HG03064 (cell line): ENCODE measurements around the gene MMAB.
"Not testable (repeated sequence)": the region's sequence is repeated elsewhere in the genome, so short reads cannot be mapped to it uniquely, and the experiment has no call there.

ENCODE experiments used
- ATAC-seq: cut with Tn5 transposase; IDR thresholded peaks from one replicate; pipeline ENCODE4 v1.9.1; 2021; ENCODE audit warnings: low read depth; ENCODE audit not compliant: unreplicated experiment

Gene MMAB

GRCh38 chr12:109604132-109604585, 30.9 kb upstream of the MMAB start:
- no peak for ATAC-seq

GRCh38 chr12:109602132-109602531, 28.8 kb upstream of the MMAB start:
- ATAC-seq = not testable (repeated sequence)

- ATAC-seq = no peak
Measured at GRCh38 chr12:109601557-109601956, 28.3 kb upstream of the MMAB start.

GRCh38 chr12:109600995-109601394, 27.7 kb upstream of the MMAB start:
- ATAC-seq = no peak

DNA sequence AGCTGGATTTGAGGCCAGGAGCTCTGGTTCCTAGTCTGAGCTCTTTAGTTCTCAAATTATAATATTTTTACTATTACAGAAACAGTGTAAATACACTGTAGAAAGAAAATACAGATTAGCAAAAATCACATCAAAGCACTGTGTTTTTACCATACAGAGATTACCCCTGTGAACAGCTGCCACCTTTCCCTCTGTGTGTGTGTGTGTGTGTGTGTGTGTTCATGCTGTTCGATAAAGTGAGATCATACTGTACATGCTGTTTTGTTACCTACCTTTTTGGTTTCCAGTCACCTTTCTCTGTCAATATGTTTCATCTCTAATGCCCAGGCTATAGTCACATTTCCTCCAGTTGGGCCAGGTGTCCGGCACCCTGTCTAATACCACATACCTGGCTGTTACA, 27.2 kb upstream of the MMAB start:
- no peak for ATAC-seq

- no peak for ATAC-seq
Measured at GRCh38 chr12:109599087-109599486, 25.8 kb upstream of the MMAB start.

- ATAC-seq = no peak
Measured at GRCh38 chr12:109598428-109598854, 25.1 kb upstream of the MMAB start.

DNA sequence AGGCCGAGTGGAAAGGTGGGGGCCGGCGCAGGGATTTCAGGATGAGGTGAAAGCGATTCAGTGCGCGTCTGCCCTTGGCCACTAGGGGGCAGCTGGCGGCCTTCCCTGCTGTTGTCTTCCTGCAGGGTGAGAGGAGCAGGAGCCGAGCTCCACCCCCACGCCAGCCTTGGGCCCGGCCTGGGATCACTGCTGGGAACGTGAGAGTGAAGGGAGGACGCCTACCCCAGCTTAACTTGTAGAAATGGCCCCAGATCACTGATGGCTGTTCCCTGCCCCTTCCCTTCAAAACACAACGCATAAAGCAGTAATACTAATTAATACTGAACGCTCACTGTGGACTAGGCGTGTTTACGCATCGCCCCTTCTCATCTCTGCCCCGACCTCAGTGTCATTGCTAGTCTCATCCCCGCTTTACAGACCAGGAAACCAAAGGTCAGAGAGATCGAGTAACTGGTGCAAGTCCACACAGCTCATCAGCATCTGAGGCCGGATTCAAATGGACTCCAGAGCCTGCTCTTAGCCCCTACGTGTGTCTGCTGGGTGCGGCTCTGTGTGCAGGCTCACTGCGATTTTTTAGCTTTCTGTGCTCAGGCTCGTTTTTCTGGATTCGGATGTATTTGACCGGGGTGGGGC, 24.6 kb upstream of the MMAB start:
- no peak for ATAC-seq

DNA sequence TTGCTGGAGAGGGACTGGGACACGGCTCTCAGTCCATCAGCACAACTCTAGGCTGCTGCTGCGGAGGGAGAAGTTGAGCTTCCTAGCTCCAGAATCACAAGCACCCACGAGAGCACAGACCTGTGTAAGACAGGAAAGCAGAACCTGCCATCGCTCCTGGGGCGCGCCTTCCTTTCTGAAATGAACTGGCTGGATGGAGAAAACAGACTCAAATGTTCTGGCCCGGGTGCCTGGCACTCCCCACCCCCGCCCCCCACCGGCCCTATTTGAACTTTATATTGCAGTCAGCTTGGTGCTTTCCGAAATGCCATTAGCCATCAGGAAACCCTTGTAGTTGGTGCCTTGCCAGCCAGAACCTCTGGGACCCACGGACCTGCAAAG, 24.1 kb upstream of the MMAB start:
- no peak for ATAC-seq

DNA sequence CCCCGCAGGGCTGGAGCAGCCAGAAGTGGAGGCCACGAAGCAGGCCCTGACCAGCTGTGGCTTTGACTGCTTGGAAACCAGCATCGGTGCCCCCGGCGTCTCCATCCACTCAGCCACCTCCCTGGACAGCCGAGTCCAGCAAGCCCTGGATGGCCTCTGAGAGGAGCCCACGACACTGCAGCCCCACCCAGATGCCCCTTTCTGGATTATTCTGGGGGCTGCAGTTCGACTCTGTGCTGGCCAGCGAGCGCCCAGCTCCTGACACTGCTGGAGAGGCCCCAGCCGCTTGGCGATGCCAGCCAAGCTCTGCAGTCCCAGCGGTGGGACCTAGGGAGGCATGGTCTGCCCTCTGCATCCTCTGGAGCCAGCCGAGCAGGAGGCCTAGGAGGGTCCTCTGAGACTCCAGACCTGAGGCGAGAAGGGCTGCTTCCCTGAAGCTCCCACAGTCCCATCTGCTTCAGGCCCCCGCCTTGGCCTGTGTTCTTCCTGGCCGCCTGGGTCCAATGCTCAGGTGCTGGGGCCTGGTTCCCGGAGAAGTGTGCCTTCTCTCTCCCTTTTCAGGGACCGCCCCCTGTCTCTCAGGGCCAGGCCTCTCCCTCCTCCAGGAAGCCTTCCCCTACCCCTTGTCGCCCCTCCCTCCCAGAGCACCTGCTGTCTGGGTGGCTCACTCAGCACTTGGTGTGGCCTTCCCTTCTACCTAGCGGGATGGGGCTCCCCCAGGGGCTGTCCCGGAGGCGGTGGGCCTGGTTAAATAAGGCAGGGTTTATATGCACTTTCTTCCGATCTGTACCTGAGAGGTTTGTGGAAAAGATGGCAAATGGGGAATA, 23.3 kb upstream of the MMAB start:
- ATAC-seq = no peak

DNA sequence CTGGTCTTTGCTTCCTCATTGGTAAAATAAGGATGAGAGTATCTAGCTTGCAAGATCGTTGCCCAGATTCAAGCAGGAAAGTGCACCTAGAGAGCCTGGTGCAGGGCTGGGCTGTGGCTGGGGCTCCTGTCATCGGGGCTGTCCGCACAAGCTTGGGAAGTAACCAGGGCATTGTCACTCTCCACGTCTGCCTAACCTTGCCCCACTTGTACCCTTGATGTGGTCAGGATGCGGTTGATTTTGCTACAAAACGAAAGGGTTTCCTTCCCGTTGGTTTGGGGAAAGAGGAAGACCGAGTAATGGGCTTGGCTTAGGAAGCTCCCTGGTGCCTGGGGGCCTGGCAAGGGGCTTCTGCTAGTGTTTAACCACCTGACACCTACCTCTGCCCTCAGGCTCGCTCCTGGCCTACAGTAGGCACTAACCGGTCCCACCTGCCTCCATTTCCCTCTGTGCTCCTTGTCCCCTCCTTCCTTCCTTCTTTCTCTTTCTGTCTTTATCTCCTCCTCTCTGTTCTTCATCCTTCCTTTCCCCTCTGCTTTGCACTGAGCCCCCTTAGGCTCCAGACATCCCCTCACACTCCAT, 22.1 kb upstream of the MMAB start:
- ATAC-seq = no peak

GRCh38 chr12:109594556-109595317, 21.4 kb upstream of the MMAB start:
- no peak for ATAC-seq

DNA sequence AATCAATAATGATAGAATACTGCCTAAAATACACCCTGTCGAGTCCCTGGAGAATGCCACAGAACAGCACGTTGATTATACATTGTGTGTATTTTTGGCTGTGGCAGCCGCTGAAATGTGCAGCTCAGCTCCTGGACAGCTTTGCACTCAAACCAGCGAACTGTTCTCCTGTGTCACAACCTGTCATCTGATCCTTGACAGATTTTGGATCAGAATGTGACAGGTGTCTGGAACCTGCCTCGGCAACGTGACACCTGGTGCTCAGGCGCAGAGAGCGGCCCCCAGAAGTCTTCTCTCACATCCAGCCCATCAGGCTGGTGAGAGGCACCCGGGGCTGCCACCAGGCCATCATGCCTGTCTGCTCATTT, 19.6 kb upstream of the MMAB start:
- no peak for ATAC-seq

- ATAC-seq = no peak
Measured at GRCh38 chr12:109592195-109592904, 19.0 kb upstream of the MMAB start.

DNA sequence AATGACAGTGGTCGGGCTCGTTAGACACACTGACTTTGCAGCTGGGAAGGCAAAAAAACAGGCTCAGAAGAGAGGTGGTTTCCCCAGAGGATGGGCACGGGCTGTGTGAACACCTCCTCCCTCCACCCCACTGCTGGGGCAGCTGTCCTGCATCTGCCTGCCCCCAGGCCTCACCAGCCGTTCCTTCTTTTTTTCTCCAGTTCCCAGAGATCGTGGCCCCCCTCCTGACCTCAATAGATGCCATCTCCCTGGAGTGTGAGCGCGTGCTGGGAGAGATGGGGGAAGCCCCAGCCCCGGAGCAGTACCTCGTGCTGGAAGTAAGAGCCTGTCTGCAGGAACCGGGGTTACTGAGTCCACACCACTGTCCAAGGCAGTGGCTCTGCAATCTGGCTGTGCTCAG, 17.7 kb upstream of the MMAB start:
- no peak for ATAC-seq

- no peak for ATAC-seq
Measured at GRCh38 chr12:109590566-109590965, 17.3 kb upstream of the MMAB start.

DNA sequence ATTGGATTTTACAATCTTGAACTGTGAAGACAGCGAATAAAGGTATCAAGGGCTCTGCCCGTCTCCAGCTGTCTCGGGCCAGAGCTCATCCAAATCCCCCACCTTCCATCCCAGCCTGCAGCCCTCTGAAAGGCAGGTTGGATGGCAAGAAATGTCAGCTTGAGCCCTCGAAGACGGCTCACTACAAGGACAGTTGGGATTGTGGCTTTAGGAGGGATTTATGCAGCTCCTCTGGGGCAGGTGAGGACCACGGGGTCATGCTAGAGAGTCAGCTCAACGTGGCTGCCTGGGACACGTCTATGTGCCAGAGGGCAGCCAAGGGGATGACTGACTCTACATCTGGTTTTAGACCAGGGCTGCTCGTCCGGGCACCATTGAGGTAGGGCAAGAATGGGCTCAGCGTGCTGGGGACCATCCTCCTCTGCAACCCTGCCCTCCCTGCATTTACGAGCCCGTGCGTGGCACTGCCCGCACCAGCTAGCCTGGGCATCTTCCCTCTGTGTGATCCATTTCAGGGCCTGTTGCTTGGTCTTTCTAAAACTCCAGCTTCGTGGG, 16.5 kb upstream of the MMAB start:
- ATAC-seq = no peak

DNA sequence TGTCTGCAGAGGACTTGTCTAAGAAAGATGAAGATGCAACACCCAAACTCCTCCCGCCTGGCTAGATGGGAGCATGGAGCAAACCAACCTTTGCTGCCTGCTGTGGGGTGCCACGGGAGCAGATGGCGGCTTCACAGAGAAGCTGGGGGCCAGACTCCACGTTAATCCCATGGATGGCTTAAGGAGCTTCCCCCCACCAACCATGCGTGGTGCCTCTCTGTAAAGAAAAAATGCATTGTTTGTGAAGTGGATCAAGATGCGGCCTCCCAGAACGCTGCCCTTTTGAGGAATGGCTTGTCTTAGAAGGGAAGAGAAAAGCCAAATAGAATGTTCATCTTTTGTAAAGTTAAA, 15.9 kb upstream of the MMAB start:
- ATAC-seq = no peak

GRCh38 chr12:109588461-109589239, 15.3 kb upstream of the MMAB start:
- no peak for ATAC-seq

GRCh38 chr12:109587921-109588320, 14.6 kb upstream of the MMAB start:
- ATAC-seq = no peak
